ENCODE data around the gene SCN3B.
"Not testable (repeated sequence)": the region's sequence is repeated elsewhere in the genome, so short reads cannot be mapped to it uniquely, and the experiment has no call there.

Gene SCN3B

GRCh38 chr11:123654566-123655081 lies at the start of gene SCN3B:
TSS of gene SCN3B (minus strand) at chr11:123654624. CDS start at chr11:123653801, 823 bp downstream.
- DNase-seq: peak; percentile 94

GRCh38 chr11:123702696-123703095 lies 48.3 kb upstream of the SCN3B start:
- no peak for DNase-seq

GRCh38 chr11:123702139-123702538 lies 47.7 kb upstream of the SCN3B start:
- no peak for DNase-seq

GRCh38 chr11:123700772-123701171 lies 46.3 kb upstream of the SCN3B start:
- no peak for DNase-seq

GRCh38 chr11:123698546-123699127 lies 44.2 kb upstream of the SCN3B start:
- DNase-seq: no peak

- no peak for DNase-seq
Observed at GRCh38 chr11:123696183-123696582, 41.8 kb upstream of the SCN3B start.

GRCh38 chr11:123695231-123695630 lies 40.8 kb upstream of the SCN3B start:
- no peak for DNase-seq

GRCh38 chr11:123694551-123694950 lies 40.1 kb upstream of the SCN3B start:
- no peak for DNase-seq

- DNase-seq: no peak
Observed at GRCh38 chr11:123692961-123693360, 38.5 kb upstream of the SCN3B start.

GRCh38 chr11:123690485-123690884 lies 36.1 kb upstream of the SCN3B start:
- DNase-seq: no peak

GRCh38 chr11:123684601-123685000 lies 30.2 kb upstream of the SCN3B start:
- no peak for DNase-seq

- no peak for DNase-seq
Observed at GRCh38 chr11:123683428-123684170, 29.2 kb upstream of the SCN3B start.

GRCh38 chr11:123682696-123683410 lies 28.4 kb upstream of the SCN3B start:
- DNase-seq: no peak

- no peak for DNase-seq
Observed at GRCh38 chr11:123681030-123681429, 26.6 kb upstream of the SCN3B start.

GRCh38 chr11:123678246-123678645 lies 23.8 kb upstream of the SCN3B start:
- DNase-seq: no peak

- DNase-seq: no peak
Observed at GRCh38 chr11:123677510-123677909, 23.1 kb upstream of the SCN3B start.

- DNase-seq: no peak
Observed at GRCh38 chr11:123674297-123674696, 19.9 kb upstream of the SCN3B start.

- no peak for DNase-seq
Observed at GRCh38 chr11:123672568-123672967, 18.1 kb upstream of the SCN3B start.

GRCh38 chr11:123671534-123671933 lies 17.1 kb upstream of the SCN3B start:
- DNase-seq: no peak

GRCh38 chr11:123670081-123670480 lies 15.7 kb upstream of the SCN3B start:
- DNase-seq: no peak

GRCh38 chr11:123665306-123665705 lies 10.9 kb upstream of the SCN3B start:
- no peak for DNase-seq

- not testable (repeated sequence) for DNase-seq
Observed at GRCh38 chr11:123659965-123660364, 5.5 kb upstream of the SCN3B start.

GRCh38 chr11:123659311-123659710 lies 4.9 kb upstream of the SCN3B start:
- DNase-seq: no peak

All from DMS53 (cell line).